Metanephros (tissue), 1 donor: ENCODE measurements around the gene CSNK1A1L. TPM values are rescaled to one million over a fixed set of nuclear protein-coding genes. Genes with fewer than 3 reads are reported as not detected.

Experiments used
- total RNA-seq: library from RNA; depleted of rRNA; stranded (reverse); fragments of >200 nt; gene quantifications from one replicate; pipeline ENCODE4 v1.2.3, GENCODE V29; 2014

Gene CSNK1A1L
- total RNA-seq: not detected

GRCh38 chr13:37105251-37105714, at the start of gene CSNK1A1L:
TSS of gene CSNK1A1L (minus strand) at chr13:37105664. CDS start at chr13:37105256, 408 bp downstream.

GRCh38 chr13:37058910-37059847, 46.3 kb downstream of the CSNK1A1L start, which contains the start of gene SUPT20H:
TSS of gene SUPT20H (minus strand) at chr13:37059688. CDS start at chr13:37051490, 8,198 bp downstream.

Other genes with a start within 250 kb of the CSNK1A1L start
- 32.3 TPM for gene SMAD9, start 185.4 kb downstream of the CSNK1A1L start, total RNA-seq
- 39.8 TPM for gene ALG5, start 106.3 kb downstream of the CSNK1A1L start, total RNA-seq
- gene EXOSC8, start 104.9 kb downstream of the CSNK1A1L start, total RNA-seq: 34.5 TPM
- gene SUPT20H, start 46.0 kb downstream of the CSNK1A1L start, total RNA-seq: 74.3 TPM